SK-N-MC (cell line): ENCODE measurements around the gene OTUB1.
"Not testable (repeated sequence)": the region's sequence is repeated elsewhere in the genome, so short reads cannot be mapped to it uniquely, and the experiment has no call there.

Experiments used
- DNase-seq: peaks from one replicate; pipeline ENCODE4 v3.0.0-alpha.2; 2011; ENCODE audit warnings: low read depth, low spot score
- H3K27ac ChIP-seq: fragments of 200-600 bp; sonication (generic); 2 replicates; pipeline ENCODE4 v1.5.1; 2016; ENCODE audit warnings: mixed run types
- H3K36me3 ChIP-seq: fragments of 200-600 bp; sonication (generic); 2 replicates; pipeline ENCODE4 v1.6.1; 2017; ENCODE audit warnings: antibody characterized with exemption, low read length, mixed read lengths; ENCODE audit not compliant: insufficient read depth
- H3K4me3 ChIP-seq: fragments of 200-600 bp; sonication (generic); 2 replicates; pipeline ENCODE4 v1.5.1; 2016
- H3K9ac ChIP-seq: fragments of 200-600 bp; sonication (generic); 2 replicates; pipeline ENCODE4 v1.8.0; 2017; ENCODE audit warnings: mixed run types, mixed read lengths; ENCODE audit not compliant: insufficient read length
- H3K9me3 ChIP-seq: fragments of 200-600 bp; sonication (generic); 2 replicates; pipeline ENCODE4 v1.6.1; 2017; ENCODE audit warnings: low read depth, mild to moderate bottlenecking, antibody characterized with exemption, low read length, moderate library complexity, mixed read lengths
- EZH2 ChIP-seq: fragments of 200-600 bp; sonication (generic); IDR thresholded peaks from one replicate; pipeline ENCODE4 v1.6.1; 2017; ENCODE audit warnings: antibody characterized with exemption
- FOXP2 ChIP-seq: optimal IDR thresholded peaks from 2 replicates; pipeline ENCODE3; 2011; ENCODE audit warnings: mild to moderate bottlenecking, moderate library complexity; ENCODE audit not compliant: insufficient read depth; ENCODE audit errors: extremely low read length, control extremely low read depth
- POLR2AphosphoS5 ChIP-seq: IDR thresholded peaks from 2 replicates; pipeline ENCODE4 v1.6.1; 2012; ENCODE audit warnings: mild to moderate bottlenecking, low read depth, low read length, borderline replicate concordance

Gene OTUB1

DNA sequence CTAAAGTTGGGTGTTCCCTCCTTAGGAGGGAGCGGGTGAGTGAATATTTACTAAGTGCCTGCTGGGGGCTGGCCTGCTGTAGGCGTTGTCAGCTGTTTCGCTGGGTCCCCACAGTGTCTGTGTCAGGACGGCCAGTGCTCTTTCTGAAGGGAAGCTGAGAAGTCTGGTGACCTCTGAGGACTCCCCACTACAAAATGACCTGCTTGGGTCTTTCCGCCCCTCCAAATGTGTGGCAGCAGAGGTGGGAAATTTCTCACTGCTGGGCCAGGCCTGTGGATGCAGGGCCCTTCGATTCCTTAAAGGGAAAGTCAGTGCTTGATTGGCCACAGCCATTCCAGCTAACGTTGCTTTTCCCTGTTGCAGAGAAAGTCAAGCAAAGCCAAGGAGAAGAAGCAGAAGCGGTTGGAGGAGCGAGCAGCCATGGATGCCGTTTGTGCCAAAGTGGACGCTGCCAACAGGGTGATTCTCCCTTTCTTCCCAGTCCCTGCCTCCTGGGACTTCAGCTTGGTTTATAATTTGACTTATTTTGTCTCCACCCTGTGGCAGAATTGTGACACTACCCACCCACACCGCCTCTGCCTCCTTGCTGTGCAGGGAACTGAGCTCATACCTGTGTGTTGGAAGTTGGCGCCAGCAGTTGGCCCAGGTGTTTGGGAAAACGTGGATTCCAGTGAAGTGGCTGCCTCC is 40.6 kb upstream of the OTUB1 start:
- Histone ChIP-seq H3K9ac (no peak overlapping the region), H3K9me3 (no peaks in the 10 kb centered on the region), H3K36me3 (peaks cover 21% of the 10 kb centered on the region), H3K4me3 (no peak overlapping the region), H3K27ac (no peak overlapping the region)
- TF ChIP-seq EZH2: no peak
- peak; percentile 24 for DNase-seq

DNA sequence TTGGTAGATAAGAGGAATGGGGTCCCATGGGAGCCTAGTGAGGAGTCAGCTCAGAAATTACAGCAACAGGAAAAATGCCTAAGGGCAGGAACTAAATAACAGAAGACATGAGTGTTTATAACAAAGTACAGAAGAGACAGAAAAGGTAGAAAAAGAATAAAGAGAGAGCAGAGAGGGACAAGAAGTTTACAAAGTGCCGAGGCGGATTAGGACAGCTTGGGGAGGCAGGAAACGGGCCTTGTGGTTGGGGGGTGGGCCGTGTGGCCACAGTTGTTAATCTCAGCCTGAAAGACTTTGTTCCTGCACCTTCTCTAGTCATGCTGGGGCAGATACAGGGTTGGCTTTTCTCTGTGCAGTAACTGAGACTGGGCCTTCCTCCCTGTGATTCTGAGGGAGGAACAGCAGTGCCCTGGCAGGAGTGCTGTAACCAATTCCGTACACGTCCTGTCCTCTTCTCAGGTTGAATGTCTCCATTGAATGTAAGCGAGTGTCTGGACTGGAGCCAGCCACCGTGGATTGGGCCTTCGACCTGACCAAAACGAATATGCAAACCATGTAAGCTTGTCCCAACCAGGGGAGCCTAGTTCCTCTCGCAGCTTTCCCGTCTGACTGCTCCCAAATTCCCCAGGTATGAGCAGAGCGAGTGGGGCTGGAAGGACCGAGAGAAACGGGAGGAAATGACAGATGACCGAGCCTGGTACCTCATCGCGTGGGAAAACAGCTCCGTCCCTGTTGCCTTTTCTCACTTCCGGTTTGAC is 34.3 kb upstream of the OTUB1 start:
- TF ChIP-seq FOXP2 (no peak), EZH2 (no peak), POLR2AphosphoS5 (no peak)
- Histone ChIP-seq H3K36me3 (peaks cover 50% of the 10 kb centered on the region), H3K9ac (no peak overlapping the region), H3K9me3 (no peaks in the 10 kb centered on the region), H3K27ac (peak overlapping the region; percentile 14; the same call in 1 of the 2 replicates), H3K4me3 (no peak overlapping the region)
- no peak for DNase-seq

DNA sequence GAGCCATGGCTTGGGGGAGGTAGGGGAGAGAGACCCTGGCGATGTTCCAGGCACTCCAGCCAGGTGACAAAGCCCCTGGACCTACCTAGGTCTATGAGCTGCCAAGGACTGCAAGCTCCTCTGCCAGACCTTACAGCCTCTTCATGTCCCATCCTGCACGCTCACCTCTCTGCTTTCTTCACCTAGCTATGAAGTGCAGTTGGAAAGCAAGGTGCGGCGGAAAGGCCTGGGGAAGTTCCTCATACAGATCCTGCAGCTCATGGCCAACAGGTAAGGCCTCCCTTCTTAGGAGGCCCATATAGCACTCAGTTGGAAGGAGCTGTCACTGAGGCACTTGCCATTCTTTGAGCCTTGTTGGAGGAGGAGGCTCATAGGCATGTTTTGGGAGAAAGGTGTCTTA is 33.7 kb upstream of the OTUB1 start:
- no peak for DNase-seq
- H3K36me3 ChIP-seq: peaks cover 45% of the 10 kb centered on the region

DNA sequence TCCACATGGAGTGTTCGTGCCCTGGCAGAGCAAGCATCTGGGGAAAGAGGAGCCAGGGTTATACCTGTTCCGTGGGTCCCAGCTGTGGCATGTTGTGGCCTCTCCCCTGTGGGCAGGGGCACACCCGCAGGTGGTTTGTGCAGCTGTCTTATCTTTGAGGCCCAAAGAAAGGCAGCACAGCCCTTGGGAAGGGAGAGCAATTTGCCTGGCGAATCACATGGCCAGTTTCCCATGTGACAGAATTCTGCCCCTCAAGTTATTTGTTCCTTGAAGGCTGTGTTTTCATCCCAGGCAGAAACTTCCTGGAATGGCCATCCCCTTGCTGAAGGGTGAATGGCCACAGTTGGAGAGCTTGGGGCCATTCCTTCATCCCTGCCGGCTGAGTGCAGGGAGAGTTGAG is 28.2 kb upstream of the OTUB1 start:
- Histone ChIP-seq H3K9me3 (no peaks in the 10 kb centered on the region), H3K27ac (no peak overlapping the region), H3K36me3 (peaks cover 27% of the 10 kb centered on the region), H3K9ac (no peak overlapping the region), H3K4me3 (no peak overlapping the region)
- no peak for TF ChIP-seq FOXP2
- TF ChIP-seq EZH2: no peak
- TF ChIP-seq POLR2AphosphoS5: no peak
- DNase-seq: no peak

More for the DNA sequence above, 33.7 kb upstream of the OTUB1 start:
- no peak for TF ChIP-seq FOXP2
- no peak for TF ChIP-seq EZH2
- no peak for TF ChIP-seq POLR2AphosphoS5
- Histone ChIP-seq H3K27ac (no peak overlapping the region), H3K9me3 (no peaks in the 10 kb centered on the region), H3K4me3 (no peak overlapping the region), H3K9ac (no peak overlapping the region)

DNA sequence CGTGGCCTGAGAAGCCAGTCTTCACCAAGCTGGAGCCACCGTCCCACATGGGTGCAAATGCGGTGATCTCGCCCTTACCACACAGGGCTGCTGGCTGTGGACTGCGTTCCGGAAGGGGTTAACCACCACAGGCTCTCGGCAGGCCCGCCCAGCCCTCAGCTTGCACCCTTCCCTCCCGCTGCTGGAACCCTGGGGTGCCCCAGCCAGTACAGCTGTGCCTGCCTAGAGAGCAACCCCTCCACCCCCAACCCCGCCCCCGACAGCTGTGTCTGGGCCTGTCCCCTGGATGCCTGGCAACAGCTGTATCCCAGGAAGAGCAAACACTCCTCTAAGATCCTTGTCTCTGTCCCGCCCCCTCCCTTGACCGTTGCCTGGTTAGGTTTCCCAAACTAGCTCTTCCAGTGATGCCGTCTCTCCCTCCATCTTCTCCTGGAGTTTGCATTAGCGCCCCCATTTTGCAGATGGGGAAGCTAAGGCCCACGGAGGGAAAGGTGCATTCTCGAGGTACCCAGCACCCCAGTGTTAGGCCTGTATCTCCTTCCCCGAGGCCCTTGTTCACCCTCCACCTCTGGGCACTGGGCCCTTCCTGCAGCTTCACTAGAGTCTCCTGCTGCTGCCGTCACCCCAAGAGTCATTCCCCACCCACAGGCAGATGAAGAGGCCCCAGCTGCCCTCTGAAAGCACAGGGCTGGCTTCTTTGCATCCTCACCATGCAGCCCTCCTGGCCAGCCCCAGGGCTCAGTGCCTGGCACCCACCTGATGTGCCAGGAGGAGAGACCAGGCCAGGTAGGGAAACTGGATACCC is 24.4 kb upstream of the OTUB1 start:
- no peaks in the 10 kb centered on the region for H3K9me3 ChIP-seq

DNA sequence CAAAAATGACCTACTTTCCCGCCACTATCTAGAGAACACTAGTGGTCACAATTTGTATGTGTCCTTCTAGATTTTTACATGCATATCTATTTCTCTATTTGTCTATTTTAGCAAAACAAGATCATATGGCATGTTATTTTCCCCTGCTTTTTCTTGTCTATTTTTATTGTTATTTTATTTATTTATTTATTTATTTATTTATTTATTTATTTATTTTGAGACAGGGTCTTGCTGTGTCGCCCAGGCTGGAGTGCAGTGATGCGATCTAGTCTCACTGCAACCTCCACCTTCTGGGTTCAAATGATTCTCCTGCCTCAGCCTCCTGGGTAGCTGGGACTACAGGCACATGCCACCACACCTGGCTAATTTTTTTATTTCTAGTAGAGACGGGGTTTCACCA is 22.3 kb upstream of the OTUB1 start:
- DNase-seq, H3K27ac ChIP-seq, H3K9me3 ChIP-seq, H3K4me3 ChIP-seq, H3K36me3 ChIP-seq, H3K9ac ChIP-seq: not testable (repeated sequence)

More for the DNA sequence above, 24.4 kb upstream of the OTUB1 start:
- DNase-seq: no peak
- TF ChIP-seq POLR2AphosphoS5 (no peak), EZH2 (no peak), FOXP2 (no peak)
- H3K9ac ChIP-seq: no peak overlapping the region
- H3K27ac ChIP-seq: no peak overlapping the region
- no peak overlapping the region for H3K4me3 ChIP-seq
- H3K36me3 ChIP-seq: no peaks in the 10 kb centered on the region

DNA sequence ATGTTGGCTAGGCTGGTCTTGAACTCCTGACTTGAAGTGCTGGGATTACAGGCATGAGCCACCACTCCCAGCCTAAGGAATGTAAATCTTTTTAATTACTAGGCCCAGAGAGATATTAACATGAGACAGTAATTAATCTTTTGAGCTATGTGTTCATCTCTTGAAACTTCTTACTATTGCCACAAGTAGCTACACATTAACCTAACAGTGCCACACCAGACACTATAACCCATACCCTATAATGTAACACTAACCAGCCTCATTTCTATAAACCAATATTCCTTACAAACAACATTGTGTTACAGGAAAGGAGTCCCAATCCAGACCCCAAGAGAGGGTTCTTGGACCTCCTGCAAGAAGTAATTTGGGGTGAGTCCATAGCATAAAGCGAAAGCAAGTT is 19.8 kb upstream of the OTUB1 start:
- Histone ChIP-seq H3K9me3 (no peaks in the 10 kb centered on the region), H3K4me3 (no peak overlapping the region), H3K27ac (no peak overlapping the region), H3K9ac (no peak overlapping the region), H3K36me3 (no peaks in the 10 kb centered on the region)
- no peak for DNase-seq
- TF ChIP-seq FOXP2: no peak
- no peak for TF ChIP-seq EZH2
- TF ChIP-seq POLR2AphosphoS5: no peak

DNA sequence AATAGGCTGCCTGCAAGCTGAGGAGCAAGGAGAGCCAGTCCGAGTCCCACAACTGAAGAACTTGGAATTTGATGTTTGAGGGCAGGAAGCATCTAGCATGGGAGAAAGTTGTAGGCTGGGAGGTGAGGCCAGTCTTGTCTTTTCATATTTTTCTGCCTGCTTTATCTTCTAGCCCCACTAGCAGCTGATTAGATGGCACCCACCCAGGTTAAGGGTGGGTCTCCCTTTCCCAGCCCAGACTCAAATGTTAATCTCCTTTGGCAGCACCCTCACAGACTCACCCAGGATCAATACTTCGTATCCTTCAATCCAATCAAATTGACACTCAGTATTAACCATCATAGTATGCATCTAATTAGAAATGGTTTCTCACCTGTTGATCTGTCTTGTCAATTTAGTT is 16.8 kb upstream of the OTUB1 start:
- Histone ChIP-seq H3K9ac (no peak overlapping the region), H3K4me3 (no peak overlapping the region), H3K27ac (no peak overlapping the region)

More for the DNA sequence above, 16.8 kb upstream of the OTUB1 start:
- no peaks in the 10 kb centered on the region for H3K9me3 ChIP-seq
- TF ChIP-seq POLR2AphosphoS5 (no peak), EZH2 (no peak), FOXP2 (no peak)
- no peaks in the 10 kb centered on the region for H3K36me3 ChIP-seq
- no peak for DNase-seq
